HG03066 (cell line): ENCODE measurements around the gene MYBPC2.

Experiments used
- ATAC-seq: cut with Tn5 transposase; IDR thresholded peaks from one replicate; pipeline ENCODE4 v1.9.1; 2021; ENCODE audit warnings: low read depth; ENCODE audit not compliant: unreplicated experiment

MYBPC2 gene

GRCh38 chr19:50496189-50497021, 63.7 kb downstream of the MYBPC2 start:
- no peak for ATAC-seq

DNA sequence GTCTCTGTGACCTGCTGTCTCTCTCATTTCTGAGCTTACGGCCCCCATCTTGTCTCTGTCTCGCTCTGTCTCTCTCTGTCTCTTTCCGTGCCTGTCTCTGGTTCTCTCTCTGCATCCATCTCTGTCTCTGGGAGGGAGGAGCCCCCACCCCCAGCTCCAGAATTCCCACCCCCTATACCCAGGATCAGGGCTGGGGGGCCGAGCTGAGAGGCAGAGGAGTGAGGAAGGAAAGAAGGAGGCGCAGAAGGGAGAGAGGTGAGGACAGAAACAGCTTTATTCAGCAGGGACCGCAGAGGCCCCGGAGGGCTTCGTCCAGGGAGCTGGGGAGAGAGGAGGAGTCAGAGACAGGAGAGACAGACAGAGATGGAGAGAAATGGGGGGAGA, 64.3 kb downstream of the MYBPC2 start:
- ATAC-seq = no peak

GRCh38 chr19:50498219-50499056, 65.7 kb downstream of the MYBPC2 start:
- ATAC-seq = no peak

DNA sequence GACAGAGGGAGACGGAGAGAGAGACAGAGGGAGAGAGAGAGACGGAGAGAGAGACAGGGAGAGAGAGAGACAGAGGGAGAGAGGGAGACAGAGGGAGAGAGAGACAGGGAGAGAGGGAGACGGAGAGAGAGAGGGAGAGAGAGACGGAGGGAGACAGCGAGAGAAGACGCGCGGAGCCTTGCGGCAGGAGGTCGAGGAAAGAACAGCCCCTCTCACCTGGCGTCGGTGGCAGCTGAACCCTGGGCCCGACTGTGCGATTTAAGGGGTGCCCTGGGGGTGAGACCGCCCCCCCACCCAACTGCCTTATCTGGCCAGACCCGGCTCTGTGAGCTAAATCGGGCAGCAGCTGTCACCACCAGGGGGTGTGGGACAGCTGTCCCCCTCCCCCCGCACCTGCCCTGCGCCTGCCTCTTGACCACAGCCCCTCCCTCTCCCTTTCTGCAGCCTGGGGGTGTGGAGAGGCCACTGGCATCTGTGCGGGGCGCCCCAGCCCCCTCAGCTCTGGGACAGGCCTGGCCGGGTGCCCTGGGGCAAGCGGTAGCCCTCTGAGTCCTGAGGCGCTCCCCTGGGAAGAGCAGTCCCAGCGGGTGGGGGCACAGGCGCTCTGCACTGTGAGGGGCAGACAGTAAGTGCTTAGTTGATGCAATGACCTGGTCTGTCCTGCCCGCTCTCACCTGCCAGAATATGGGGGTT, 67.5 kb downstream of the MYBPC2 start:
- no peak for ATAC-seq

GRCh38 chr19:50500753-50501151, 68.1 kb downstream of the MYBPC2 start:
- ATAC-seq = no peak

GRCh38 chr19:50501186-50501567, 68.5 kb downstream of the MYBPC2 start:
- no peak for ATAC-seq

DNA sequence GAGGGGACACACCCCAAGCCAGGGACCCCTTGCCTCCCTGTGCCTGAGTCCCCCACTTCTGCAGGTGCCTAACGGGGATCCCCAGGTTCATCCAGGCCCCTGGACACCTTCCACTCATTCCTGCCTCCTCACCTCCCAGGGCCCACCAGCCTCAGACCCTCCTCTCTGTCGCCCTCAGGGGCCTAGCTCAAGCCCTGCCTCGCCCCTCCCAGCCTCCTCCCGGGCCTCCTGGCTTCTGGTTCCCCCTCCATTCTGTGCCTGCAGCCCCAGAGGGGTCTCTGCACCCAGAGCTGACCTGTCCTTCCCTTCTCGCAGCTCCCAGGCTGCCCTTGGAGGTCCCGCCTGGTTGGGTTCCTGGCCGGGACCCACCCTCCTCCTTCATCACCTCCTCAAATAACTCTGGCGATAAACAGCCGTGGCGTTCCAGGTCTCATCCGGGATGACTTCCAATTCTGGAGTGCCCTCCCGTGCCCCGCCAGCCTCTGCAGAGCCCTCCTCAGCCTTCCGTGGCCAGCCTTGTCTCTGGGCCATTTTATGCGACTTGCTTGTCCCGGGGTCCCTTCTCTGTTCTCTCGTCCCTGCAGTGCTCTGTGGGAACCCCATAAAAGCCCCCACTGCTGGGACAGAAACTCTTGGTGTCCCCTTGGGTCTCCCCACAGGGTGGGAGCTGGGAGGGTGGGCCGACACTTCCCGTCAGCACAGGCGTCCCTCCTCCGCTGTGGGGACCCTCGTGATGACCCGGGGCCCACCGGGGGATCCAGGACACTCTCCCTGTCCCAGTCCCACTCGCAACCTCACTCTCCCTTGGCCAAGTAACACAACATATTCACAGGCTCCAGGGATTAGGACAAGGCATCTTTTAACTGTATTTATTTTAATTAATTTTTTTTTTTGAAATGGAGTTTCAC, 69.1 kb downstream of the MYBPC2 start:
- ATAC-seq = no peak

DNA sequence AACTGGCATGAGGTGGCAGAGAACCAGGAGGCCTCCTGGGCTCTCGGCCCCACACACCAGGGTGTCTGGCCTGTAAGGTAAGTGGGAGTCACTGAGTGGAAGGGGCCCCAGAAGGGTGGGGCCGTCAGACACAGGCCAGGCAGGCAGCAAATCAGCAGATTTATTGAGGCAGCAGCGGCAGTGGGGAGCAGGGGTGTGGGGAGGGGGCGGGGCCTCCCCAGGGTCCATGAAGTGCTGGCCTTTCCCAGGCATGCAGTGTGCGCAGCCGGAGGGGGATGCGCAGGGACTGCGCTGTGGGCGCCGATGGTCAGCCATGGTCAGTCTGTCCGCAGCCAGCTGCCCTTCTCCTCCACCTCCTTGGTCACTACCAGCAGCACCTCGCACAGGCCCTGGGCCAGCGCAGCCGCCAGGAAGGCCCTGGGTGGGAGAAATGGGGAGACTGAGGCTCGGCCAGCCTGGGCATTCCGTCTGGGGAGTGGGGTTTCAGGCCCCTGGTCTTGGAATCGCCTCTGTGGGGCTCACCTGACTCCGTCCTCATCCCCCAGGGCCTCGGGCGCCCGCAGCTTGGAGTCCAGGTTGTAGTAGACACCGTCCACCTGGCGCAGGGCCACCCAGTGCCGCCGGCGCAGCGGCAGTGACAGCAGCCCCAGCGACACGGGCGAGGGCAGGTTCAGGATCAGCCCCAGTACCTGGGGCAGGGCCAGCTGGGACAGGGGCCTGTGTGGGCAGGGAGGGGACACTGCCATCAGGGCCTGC, 73.3 kb downstream of the MYBPC2 start:
- no peak for ATAC-seq

- ATAC-seq = no peak
These were observed 74.0 kb downstream of the MYBPC2 start for GRCh38 chr19:50506700-50507099.

DNA sequence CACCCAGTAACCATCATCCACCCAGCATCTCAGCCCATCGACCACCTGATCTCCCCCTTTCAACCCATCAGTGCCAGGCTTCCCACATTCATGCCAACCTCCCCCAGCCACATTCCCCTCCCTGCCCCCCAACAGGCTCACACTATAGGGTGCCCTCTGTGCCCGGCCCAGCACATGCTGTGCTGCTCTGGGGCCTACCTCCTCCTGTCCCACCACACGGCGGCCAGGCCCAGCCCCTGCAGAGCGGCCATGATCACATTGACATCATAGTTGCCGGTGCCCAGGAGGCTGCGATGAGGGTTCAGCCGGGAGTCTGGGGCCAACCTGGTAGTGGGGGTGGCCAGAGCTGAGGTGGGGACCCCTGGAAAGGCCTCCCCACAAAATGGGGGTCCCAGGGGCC, 74.7 kb downstream of the MYBPC2 start:
- no peak for ATAC-seq

GRCh38 chr19:50508843-50509190, 76.1 kb downstream of the MYBPC2 start:
- no peak for ATAC-seq

GRCh38 chr19:50509366-50509765, 76.7 kb downstream of the MYBPC2 start:
- no peak for ATAC-seq

- ATAC-seq = no peak
These were observed 77.5 kb downstream of the MYBPC2 start for GRCh38 chr19:50510121-50510670.

DNA sequence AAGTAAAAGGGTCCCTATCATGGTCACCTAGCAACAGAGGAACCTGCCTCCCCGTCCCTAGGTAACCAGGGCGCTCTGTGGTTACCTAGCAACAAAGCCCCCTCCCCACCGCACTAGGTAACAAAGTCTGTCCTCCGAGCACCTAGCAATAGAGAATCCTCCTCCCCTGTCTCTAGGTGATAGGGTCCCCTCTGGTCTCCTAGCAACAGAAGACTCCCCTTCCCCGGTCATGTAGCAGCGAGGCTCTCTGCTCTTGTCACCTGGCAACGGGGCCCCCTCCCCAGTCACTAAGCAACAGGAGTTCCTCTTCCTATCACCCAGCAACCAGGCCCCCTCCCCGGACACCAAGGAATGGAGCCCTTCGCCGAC, 78.0 kb downstream of the MYBPC2 start:
- no peak for ATAC-seq

DNA sequence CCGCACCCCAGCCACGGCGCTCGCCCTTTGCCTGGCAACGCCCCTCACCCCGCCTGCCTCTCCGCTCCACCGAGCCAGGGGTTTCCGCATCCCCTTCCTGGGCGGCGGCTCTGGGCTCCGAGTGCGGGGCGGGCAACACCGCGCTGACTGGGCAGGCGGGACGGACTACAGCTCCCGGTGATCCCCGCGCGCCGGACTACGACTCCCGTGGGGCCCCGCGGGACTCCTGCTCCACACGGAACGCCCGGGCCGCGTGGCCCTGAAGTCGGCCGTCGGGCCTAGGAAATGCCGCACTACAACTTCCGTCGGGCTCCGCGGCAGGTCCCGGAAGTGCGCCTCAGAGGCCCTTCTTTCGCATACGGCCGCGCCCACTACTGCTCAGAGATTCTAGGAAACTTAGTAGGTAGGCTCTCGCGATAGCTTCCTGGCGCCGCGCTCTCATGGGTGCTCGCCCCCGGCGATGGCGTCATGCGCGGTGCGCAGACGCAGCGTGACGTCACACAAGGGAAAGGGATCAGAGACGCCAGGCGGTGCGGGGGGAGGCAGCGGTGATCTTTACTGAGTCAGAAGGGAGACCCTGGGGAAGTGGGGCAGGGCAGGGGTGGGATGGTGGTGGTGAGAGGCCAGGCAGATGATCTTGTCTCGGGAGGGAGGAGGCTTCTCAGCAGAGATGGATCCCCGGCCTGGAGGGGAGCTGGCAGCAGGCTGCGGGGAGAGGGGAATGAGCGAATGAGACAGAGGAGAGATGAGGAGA, 78.6 kb downstream of the MYBPC2 start, which contains the start of gene JOSD2:
Gene JOSD2, minus strand, starts transcription at position 123 of the 754 bp plus-strand sequence. CDS start 760 bp downstream, outside the sequence.
- peak; percentile 86 for ATAC-seq

DNA sequence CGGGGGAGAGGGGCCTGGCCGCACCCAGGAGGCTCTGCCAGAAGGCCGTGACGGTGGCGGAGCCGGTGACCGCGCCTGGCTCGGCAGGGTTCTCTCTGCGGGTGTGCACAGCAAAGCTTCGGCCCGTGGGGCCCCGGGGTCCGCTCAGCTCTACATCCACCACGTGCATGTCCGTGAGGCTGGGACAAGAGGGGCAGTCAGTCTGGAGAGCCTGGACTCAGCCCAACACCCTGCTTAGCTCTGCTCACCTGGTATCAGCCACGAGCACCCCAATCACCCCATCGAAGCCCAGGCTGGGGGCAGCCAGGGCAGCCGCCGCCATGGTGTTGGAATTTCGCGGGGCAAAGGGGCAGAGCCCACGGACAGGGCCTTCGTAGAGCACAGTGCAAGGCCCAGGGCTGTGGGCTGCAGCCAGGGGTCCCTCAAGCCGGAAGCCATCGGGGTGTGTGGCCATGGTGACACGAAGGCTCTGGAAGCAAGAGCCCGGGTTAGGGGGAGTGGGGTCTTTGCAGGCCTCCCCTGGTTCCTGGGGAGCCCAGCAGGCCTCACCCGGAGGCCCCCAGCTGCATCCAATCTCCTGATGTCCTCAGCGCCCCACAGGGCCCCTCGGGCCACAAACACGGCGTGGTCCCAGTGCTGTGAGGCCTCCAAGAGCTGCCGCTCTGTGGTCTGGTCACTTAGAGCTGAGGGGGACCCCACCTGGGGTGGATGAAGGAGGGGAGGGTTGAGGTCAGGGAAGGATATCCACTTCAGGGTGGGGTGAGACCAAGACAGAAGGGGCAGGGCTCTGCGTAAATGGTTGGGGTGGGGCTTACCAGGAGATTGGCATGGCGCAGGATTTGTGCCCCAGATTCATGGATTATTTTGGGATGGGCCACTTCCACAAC, 79.7 kb downstream of the MYBPC2 start:
- no peak for ATAC-seq

GRCh38 chr19:50512999-50513745, 80.5 kb downstream of the MYBPC2 start:
- ATAC-seq = no peak
